Measurements from ENCODE around the gene AMPH.
"Not testable (repeated sequence)": the region's sequence is repeated elsewhere in the genome, so short reads cannot be mapped to it uniquely, and the experiment has no call there.

The AMPH gene

GRCh38 chr7:38393874-38394273 is 237.3 kb downstream of the AMPH start:
- DNase-seq: no peak

GRCh38 chr7:38391751-38392150 is 239.4 kb downstream of the AMPH start:
- DNase-seq: no peak

GRCh38 chr7:38385682-38386081 is 245.5 kb downstream of the AMPH start:
- no peak for DNase-seq

- DNase-seq: no peak
Observed at GRCh38 chr7:38383281-38383680, 247.9 kb downstream of the AMPH start.

- no peak for DNase-seq
Observed at GRCh38 chr7:38382684-38383083, 248.5 kb downstream of the AMPH start.

- DNase-seq: no peak
Observed at GRCh38 chr7:38375453-38375852, 255.7 kb downstream of the AMPH start.

GRCh38 chr7:38374507-38374906 is 256.7 kb downstream of the AMPH start:
- DNase-seq: peak in 4 of 5 donors; percentile 33 to 66 (median 46)

- DNase-seq: no peak
Observed at GRCh38 chr7:38373155-38373554, 258.0 kb downstream of the AMPH start.

- no peak for DNase-seq
Observed at GRCh38 chr7:38372290-38372689, 258.9 kb downstream of the AMPH start.

- peak; percentile 49 to 77 (median 67) for DNase-seq
Observed at GRCh38 chr7:38369816-38370493, 261.2 kb downstream of the AMPH start.

- peak; percentile 68 to 74 (median 70) for DNase-seq
Observed at GRCh38 chr7:38368191-38368605, 263.0 kb downstream of the AMPH start.

- peak in 1 of 5 donors; percentile 67 for DNase-seq
Observed at GRCh38 chr7:38367301-38367890, 263.8 kb downstream of the AMPH start.

- DNase-seq: peak; percentile 47 to 76 (median 67)
Observed at GRCh38 chr7:38363379-38363778, 267.8 kb downstream of the AMPH start.

- peak in 2 of 5 donors; percentile 23 to 76 for DNase-seq
Observed at GRCh38 chr7:38362611-38363237, 268.4 kb downstream of the AMPH start.

- no peak for DNase-seq
Observed at GRCh38 chr7:38360776-38361175, 270.4 kb downstream of the AMPH start.

GRCh38 chr7:38359071-38359601 is 272.0 kb downstream of the AMPH start:
- DNase-seq: peak; percentile 58 to 77 (median 67)

- peak in 1 of 5 donors; percentile 48 for DNase-seq
Observed at GRCh38 chr7:38358273-38358831, 272.8 kb downstream of the AMPH start.

- peak; percentile 22 to 65 (median 50) for DNase-seq
Observed at GRCh38 chr7:38354271-38354851, 276.8 kb downstream of the AMPH start.

GRCh38 chr7:38353431-38353881 is 277.7 kb downstream of the AMPH start:
- DNase-seq: peak in 1 of 5 donors; percentile 70

- no peak for DNase-seq
Observed at GRCh38 chr7:38351601-38352000, 279.6 kb downstream of the AMPH start.

- not testable (repeated sequence) for DNase-seq
Observed at GRCh38 chr7:38350777-38351176, 280.4 kb downstream of the AMPH start.

- peak; percentile 38 to 74 (median 50) for DNase-seq
Observed at GRCh38 chr7:38349869-38350583, 281.1 kb downstream of the AMPH start.

Measured in T-helper 1 cell (primary cell).